GM19351 (cell line): ENCODE data around the gene CNKSR2.

Experiments
- ATAC-seq: cut with Tn5 transposase; IDR thresholded peaks from one replicate; pipeline ENCODE4 v1.9.1; 2021; ENCODE audit warnings: mild to moderate bottlenecking, moderate library complexity; ENCODE audit not compliant: unreplicated experiment

CNKSR2 gene

DNA sequence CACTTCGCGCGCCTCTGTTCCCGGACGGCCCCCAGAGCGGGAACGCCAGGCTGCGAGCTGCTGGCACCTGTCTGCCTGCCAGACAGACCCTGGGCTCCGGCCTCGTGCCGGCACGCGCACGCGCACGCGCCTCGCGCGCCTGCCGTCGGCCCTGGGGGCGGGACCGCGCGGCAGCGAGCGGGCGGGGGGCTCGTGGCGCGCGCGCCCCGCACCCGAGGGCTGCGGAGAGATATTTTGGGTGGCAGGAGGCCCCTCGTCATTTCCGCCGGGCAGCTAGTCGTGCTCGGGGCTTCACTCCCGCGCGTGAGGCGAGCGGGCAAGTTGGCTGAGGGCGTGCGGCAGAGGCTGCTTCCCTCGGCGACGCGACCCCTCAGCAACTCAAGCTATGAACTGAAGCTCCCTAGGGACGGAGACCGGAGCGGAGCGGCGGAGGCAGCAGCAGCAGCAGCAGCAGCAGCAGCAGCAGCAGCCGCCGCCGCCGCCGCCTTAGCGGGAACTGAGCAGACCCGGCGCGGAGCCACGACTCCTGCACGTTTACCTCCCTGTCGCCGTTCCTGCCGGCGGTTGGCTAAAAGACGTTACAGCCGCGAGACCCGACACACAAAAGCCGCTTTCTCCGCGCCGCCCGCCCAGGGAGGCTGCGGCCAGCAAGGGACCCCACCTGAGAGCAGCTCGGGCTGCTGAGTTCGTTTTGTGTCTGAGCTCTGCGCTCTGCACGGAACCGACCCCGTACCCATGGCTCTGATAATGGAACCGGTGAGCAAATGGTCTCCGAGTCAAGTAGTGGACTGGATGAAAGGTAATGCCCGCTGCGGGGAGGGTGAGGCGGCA lies at the start of gene CNKSR2:
Gene CNKSR2 (plus strand): TSS at position 256 of the 831 bp plus-strand sequence. CDS start 480 bp downstream, at position 736.
- peak; percentile 69 for ATAC-seq

DNA sequence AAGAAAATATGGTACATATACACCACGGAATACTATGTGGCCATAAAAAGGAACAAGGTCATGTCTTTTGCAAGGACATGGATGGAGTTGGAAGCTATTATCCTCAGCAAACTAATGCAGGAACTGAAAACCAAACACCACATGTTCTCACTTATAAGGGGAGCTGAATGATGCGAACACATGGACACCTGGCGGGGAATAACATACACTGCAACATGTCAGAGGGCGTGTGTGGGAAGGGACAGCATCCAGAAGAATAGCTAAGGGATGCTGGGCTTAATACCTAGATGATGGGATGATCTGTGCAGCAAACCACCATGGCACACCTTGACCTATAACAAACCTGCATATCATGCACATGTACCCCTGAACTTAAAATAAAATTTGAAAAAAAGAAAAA lies 19.5 kb upstream of the CNKSR2 start:
- ATAC-seq, result no peak

DNA sequence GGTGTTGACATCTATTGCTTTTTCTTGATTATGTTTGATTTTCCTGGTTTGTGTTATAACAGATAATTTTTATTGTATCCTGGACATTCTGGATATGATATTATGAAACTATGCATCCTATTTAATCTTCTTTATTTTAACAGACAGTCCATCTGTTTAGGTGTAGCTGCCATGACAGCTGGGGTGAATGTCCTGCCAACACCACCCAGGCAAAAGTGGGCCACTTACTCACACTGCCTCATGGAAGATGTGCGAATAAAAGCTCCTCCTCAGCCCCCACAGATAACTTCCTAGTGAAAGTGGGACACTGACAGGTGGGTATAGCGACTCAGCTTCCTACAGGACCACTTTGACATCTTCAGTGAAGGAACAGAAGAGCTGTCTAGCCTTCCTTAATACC lies 18.4 kb upstream of the CNKSR2 start:
- ATAC-seq, result no peak

DNA sequence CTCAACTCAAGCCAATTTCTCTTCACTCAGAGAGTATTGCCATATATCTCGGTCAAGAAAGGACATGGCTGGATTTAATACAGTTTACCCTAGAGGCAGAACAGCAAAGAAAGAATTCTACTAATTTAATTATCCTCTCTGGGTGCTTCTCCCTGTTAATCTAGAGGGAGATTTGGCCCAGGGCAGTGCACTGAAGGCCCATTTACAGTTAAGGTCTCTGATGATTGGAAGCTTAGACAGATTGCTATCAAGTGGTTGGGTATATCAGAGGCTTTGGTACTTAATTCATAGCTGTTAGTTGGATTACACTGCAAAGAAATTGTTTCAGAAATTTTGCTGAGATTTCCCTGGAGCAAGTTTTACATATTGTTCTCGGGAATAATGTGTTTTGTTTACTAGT lies 4.6 kb upstream of the CNKSR2 start:
- no peak for ATAC-seq

DNA sequence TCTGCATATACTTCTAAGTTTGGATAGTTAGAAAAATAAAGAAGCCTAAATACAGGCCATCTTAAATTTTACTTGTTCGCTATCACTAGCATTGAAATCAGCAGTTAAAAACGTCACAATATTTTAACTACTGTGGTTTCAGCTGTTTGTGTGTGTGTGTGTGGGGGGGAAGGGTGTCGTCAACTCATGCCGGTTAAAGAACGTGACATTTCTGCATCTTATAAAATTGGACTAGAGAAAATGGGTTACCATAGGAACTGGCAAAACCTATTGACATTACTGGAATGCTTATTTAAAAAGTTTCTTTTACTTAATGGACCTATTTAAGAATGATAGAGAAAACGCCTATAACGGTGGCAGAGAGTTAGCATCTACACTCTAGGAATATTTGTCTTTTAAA lies 1.2 kb upstream of the CNKSR2 start:
- ATAC-seq, result no peak

DNA sequence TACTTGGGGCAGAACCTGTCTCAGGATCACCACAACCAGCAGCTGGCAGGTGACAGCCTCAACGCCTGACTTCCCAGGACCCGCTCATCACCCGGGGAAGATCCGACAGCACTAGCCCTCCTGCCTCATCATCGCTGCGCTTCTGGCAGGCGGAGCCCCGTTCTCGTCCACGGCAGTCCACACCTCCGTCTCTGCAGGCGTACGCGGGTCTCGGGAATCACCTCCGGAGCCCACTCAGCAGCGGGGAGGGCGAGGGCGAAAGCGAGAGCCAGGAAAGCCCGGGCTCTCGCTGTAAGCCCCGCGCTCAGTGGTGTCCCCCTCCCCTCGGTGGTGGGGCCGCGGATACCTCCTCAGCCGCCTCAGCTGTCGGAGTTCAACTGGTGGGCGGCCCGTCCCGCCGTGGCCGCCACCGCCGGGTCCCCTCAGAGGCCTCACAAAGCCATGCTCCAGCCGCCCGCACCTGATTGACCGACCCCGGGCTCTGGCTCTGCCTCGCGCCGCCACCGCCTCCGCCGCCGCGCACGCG lies 518 bp upstream of the CNKSR2 start:
- peak; percentile 28 for ATAC-seq

DNA sequence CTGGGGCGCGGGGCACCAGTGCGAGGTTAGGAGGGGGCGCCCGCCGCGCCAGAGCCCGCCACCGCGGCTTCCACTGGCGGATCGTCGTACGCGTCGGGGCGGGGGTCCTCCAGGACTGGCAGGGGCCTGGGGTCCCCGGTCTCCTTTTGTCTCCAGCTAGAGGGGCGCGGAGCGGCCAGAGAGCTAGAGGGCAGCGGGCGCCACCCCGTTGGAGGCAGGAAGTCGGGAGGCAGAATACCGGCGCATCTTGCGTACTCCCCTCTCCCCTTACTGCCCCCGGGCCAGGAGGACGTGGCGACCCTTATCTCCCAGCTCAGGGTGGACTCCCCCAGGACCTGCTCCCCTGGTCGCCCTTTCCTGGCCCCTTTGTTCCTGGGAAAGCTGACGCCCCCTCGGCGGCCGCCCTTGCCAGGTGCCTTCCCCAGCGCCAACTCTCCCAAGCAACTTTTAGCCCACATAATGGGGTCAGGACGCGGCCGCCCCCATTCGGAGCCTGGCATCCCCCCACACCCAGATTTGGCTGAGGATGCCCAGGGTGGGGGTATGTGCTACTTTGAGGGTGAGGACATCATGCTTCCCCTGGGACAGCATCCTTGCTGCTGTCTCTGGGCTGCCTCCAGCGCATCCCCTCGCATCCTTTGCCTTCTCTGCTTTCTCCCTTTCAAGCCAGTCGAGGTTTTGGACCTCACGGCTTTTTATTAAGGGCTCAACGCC lies 933 bp downstream of the CNKSR2 start:
- ATAC-seq, result peak; percentile 13

DNA sequence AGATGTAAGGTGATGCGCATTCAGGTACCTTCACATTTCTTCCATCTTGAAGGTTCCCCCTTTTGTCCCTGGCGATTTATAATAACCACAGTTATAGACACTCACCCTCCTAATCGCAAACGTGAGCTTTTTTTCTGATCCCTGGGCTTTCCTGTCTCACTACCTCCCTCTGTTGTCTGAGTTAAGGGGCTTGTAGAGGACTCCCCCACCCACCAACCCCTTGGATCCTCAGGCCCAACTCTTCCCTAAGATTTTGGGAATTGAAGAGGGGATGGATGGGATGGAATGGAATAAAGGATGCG lies 1.4 kb downstream of the CNKSR2 start:
- ATAC-seq, result no peak

DNA sequence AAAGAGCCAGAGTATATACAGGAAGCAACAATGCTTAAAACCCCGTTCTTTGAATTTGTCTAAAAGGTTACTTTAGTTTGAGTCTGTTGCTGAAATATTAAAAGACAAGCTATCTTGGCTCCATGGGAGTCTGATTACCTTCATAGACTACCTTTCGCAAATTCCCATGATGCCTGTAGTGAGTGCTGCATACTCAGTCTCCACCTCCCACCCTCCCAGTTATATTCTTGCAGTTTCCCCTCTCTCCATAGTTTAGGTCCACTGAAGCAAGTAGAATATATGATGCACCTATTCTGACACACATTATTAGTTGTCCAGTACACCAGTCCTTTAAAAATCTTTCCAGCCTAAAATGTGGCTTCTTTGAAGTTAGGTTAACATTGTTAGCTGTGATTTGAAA lies 2.4 kb downstream of the CNKSR2 start:
- no peak for ATAC-seq

DNA sequence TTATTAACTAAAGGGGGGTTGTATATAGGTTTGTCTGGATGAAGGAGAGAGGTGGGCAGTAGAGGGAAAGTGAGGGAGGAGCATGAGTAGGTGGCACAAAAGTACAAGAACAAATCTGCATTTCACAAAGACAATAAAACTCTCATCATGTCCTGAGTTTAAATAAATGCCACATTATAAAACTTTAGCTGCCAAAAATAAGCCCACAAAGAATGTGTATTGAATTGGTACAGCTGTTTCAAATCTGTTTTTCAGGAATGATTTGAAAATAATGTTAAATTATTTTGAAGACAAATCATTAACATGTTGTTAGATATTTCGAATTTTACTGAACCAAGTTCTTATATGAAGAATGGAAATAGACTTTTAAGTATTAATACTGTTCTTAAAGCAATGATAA lies 5.8 kb downstream of the CNKSR2 start:
- no peak for ATAC-seq

DNA sequence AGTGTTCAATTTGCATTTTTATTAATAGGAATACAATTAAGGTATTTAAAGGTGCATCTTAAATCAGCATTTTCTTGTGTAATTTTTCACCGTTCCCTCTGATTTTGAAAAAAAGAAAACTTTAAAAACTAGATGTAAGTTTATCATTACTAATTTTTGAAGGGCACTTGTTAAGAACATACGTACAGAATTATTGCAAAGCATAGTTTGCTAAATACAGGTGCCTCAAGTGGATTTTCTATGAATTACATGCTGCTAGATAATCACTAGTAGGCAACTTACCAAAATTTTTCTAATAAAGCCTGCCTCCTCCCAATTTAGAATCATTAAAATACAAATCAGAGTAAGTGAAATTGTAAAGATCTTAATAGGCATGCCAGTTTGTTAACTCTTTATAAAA lies 8.5 kb downstream of the CNKSR2 start:
- ATAC-seq, result peak; percentile 79

DNA sequence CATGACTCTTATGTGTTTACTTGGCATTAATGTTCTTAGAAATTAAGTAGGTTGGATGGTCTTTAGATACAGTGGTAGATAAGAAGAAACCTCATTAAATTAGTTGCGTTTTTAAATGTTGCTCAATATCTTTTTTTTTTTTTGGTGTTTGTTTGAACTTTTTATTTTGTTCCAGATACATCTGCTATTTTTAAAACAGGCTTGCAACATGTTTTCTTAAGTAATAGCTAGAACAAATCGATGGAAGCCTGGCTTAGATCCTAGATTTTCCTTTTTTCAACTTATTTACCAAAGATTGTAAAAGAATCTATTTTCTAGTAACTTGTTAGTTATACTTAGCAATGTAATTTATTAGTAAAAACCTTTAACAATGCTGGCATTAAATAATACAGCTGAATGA lies 9.3 kb downstream of the CNKSR2 start:
- no peak for ATAC-seq

DNA sequence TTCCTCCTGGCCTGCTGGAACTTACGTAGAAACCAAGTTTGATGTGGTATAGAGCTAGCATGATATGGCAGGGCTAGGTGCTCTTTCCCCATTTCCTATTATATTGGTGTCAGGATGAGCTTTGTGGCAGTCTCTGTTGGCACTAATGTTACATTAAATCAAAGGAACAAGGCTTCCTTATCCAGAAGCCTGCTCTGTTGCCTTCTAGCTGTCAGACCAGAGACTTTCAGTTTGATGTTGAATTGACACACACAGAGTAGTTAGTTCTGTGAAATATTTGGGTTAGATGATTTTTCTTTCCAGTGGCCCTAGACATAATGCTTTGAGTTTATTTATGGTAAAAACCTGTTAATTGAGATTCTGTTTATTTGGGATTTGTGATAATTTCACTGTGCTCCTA lies 10.0 kb downstream of the CNKSR2 start:
- no peak for ATAC-seq

DNA sequence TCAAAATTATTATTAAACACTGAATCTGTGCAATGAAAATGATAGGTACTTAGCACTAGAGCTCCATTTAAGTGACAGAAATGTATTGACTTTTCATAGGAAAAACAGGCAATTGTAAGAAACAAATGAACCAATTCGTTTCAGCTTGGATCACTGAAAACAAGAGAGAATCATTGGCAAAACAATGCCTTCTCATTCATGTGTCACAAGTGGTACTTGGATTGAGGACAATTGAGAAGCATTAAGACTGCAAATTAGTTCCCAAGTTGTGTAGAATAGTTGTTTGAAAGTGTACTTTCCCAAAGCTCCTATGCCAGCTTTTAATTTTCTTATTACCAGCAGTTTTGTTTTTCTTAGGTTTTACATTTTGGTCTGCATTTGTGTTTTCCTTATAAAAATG lies 20.6 kb downstream of the CNKSR2 start:
- no peak for ATAC-seq

DNA sequence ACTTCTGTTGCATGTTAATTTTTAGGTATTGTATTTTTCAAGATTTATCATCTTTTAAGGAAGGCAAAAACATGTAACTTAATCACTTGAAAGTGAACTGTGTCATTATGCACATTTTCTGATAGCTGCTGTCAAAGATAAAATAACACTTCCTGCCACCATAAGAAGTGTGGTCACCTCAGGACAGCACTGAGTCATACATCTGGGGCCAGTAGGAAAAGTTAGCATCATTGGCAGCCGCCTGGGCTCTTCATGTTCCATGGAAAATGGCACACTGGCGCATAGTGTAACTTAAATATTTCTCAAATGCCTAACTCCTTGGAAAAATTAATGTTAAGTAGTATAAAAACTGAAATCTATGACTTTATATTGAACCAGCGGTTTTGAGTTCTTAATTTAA lies 24.2 kb downstream of the CNKSR2 start:
- ATAC-seq, result no peak

DNA sequence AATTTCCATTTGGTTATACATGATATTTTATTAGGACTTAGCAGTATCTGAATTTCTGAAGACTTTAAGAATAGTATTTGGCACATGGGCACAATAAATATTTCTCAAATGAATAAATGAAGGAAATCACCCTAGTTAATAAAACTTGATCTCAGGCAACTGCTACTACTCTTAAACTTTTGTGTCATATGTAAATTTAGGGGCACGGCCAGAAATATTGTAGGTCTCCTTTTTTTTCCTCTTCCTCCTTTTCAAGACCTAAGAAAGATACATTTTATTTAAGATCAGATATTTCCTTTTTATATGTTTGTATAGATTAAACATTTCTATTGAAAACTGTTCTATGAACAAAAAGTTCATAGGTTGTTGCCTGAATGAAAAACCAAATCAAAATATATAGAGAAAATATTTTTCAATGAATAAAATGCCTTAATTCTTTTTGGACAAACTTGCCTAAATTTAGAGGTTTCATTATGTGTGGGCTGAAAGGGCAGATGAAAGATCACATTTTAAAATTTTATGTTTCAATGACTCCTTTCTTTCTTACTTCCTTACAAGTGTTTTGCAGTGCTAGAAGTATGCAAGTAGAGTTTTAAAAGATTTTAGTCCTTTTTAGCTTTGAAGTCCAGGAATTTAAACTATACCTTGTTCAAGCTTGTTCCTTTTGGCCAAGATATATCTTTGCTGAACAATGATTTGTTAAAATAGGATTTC lies 26.3 kb downstream of the CNKSR2 start:
- ATAC-seq, result no peak

DNA sequence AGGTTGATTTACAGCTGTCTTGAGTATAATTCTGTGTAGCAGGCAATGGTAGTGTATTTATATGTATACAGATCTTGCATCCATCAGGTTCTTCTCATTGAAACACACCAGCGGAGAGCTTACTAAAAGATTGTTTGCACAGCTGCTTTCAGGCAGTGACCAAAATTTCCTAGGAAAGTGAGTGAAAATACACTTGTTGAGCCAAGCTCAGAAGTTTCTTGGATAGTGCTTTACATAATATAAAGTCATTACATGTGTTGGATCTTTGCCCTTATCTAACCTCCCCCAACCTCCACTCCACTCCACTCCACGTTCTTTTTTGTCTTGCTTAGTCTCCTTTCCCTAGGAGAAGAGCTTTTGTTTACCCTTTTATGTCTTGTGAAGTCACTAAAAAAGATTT lies 34.1 kb downstream of the CNKSR2 start:
- no peak for ATAC-seq

DNA sequence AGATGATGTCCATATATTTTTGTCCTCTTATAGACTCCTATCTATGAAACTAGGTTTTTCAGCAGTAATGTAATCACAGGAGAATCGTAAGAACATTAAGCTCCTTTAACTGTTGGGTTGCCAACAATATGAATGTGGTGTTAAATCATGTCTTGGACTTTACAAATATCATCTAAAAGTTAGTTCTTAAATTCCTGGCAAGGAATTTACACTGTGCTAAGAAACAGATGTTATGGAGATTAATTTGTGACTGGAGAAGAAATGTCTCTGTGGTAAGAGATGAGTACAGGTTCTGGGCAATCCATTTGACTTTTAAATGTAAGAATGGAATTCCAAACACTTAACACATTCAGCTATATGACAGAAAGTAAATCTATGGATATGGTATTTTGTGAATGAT lies 34.6 kb downstream of the CNKSR2 start:
- no peak for ATAC-seq

DNA sequence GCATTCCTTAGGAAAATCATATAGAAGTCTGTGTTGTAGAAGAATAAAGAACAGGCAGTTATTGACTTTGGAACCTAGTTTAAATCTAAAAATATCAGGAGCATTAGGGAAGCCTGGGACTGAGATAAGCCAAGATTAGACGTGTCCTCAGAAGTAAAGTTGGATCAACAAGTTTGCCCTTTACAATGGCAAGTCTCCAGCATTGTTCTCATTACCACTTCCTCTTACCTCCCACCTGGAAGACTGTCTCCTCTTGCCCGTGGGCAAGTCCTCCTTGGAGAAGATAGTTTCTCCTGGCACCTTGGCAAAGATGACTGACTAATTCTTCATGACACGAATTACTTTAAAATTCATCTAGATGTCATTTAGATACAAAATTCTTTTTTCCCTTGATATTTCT lies 37.8 kb downstream of the CNKSR2 start:
- ATAC-seq, result no peak

DNA sequence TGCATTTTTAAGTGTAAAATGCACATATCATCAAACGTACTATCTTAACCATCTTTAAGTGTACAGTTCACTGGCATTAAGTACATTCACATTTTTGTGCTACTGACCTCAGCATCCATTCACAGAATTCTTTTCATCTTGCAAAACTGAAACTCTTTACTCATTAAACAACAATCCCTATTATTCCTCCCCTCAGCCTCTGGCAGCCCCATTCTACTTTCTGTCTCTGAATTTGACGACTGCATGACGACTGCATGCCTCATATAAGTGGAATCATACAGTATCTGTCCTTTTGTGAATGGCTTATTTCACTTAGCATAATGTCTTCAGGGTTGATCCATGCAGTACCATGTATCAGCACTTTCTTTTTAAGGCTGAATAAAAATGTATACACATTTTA lies 38.7 kb downstream of the CNKSR2 start:
- no peak for ATAC-seq

DNA sequence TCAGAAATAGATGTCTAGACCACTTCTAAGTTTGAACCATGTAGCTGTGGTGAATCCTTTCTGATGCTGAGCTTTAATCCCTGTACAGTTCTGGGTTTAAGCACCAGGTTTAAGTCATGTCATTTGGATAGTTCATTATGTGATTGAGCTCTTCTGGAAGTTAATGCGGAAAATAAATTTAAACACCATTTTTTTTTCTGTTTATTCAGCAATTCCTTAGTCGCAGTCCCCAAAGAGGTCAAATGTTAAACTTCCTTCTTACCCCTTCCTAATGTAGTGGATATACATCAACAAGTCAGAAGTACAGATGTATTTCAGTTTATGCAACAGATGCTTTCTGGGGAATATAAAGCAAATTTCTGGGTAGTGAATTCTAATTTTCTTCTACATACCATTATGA lies 52.9 kb downstream of the CNKSR2 start:
- no peak for ATAC-seq

DNA sequence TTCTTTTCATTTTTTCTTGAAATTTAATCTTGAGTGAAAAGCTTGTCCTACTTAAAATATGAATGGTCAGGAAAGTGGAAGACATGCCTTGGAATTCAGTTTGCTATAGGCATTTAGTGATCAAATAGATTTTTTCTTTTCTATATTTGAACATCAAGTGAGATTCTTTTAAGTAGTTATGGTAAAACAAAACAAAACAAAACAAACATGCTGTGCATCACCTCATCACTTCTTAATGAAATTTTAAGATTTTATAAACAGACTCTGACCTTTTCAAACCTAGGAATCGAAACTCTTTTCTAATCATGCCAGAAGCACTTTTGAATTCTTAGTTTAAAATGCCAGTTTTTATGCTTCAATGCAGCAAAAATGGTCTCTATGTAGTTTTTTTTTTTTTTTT lies 62.8 kb downstream of the CNKSR2 start:
- no peak for ATAC-seq
